Epithelial cell of proximal tubule (primary cell): ENCODE measurements around the gene CADM1. TPM values are rescaled to one million over a fixed set of nuclear protein-coding genes. Genes with fewer than 3 reads are reported as not detected.

Experiments used
- DNase-seq: peaks from one replicate; pipeline ENCODE4 v3.0.0-alpha.2; 2011; ENCODE audit warnings: low read depth
- H3K4me3 ChIP-seq: 2 replicates; pipeline ENCODE4 v1.5.1; 2011; ENCODE audit warnings: low read depth, mild to moderate bottlenecking, low read length
- total RNA-seq: library from RNA; depleted of rRNA; stranded (reverse); fragments of >200 nt; gene quantifications from 2 replicates; pipeline ENCODE4 v1.2.3, GENCODE V29; 2015
- TF ChIP-seq, protein P1 (sequence below): conservative IDR thresholded peaks from 2 replicates; pipeline ENCODE4 v1.5.1; 2012; ENCODE audit warnings: low read depth, mild to moderate bottlenecking, low read length

CADM1 gene
- total RNA-seq, 1 donor from 2014 or later = 21.3 TPM

DNA sequence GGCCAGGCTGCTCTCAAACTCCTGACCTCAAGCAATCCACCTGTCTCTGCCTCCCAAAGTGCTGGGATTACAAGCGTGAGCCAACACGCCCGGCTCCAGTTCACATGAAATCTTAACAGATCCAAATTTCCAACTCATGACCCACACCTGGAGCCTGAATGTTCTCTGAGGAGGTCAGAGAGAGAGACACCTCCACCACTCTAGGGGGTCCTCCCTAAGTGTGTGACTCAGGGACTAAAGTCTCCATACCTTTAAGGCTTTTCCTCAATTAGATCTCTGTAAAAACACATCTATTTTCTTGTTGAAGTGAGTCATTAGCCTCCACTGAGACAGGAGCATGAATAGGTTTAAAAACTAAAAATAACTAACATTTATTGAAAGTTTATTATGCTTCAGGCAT, 376.4 kb downstream of the CADM1 start:
- DNase-seq = no peak
- no peak overlapping the region for H3K4me3 ChIP-seq
- TF ChIP-seq, protein P1, sequence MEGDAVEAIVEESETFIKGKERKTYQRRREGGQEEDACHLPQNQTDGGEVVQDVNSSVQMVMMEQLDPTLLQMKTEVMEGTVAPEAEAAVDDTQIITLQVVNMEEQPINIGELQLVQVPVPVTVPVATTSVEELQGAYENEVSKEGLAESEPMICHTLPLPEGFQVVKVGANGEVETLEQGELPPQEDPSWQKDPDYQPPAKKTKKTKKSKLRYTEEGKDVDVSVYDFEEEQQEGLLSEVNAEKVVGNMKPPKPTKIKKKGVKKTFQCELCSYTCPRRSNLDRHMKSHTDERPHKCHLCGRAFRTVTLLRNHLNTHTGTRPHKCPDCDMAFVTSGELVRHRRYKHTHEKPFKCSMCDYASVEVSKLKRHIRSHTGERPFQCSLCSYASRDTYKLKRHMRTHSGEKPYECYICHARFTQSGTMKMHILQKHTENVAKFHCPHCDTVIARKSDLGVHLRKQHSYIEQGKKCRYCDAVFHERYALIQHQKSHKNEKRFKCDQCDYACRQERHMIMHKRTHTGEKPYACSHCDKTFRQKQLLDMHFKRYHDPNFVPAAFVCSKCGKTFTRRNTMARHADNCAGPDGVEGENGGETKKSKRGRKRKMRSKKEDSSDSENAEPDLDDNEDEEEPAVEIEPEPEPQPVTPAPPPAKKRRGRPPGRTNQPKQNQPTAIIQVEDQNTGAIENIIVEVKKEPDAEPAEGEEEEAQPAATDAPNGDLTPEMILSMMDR = no peak

DNA sequence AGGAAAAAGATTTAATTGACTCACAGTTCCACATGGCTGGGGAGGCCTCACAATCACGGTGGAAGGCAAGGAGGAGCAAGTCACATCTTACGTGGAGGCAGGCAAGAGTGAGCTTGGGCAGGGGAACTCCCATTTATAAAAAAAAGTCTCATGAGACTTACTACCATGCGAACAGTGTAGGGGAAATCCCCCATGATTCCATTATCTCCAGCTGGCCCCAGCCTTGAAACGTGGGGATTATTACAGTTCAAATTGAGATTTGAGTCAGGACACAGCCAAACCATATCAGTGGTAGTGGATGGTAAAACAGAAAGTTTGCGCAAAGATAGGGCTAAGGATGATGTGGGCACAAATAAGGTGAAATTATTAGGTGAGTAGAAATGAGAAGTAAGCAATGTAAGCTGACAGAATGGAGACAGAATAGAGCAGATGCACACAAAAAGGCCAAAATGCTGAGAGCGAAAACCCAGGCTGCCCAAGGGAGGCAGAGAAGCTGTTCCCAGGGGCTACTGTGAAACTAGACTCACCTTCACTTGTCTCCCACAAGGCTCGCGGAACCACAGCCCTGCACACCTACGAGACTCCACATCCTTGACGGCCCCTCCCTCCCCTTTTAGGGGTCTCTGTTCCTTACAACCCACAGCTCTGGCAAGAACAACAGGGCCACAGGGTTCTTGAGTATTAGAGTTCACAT, 377.6 kb downstream of the CADM1 start:
- no peak overlapping the region for H3K4me3 ChIP-seq
- TF ChIP-seq, protein P1 = no peak
- no peak for DNase-seq

DNA sequence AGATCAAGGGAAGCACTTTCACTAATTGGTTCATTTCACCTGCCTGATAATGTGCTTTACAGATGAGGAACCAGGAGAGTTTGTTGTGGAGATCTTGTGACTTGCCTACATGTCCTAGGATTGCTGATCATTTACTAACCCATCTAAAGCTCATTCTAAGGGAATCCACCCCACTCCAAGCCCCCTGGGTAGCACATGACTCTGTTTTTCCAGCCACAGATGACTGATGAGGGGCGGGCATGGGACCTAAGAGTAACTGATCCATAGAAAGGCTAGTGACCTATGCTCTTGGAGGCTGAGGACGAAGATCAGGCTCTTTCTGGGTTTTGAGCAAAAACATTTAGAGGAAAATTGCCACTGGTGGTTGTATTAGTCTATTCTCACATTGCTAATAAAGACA, 378.1 kb downstream of the CADM1 start:
- TF ChIP-seq, protein P1 = no peak
- DNase-seq = peak; percentile 41
- no peak overlapping the region for H3K4me3 ChIP-seq

DNA sequence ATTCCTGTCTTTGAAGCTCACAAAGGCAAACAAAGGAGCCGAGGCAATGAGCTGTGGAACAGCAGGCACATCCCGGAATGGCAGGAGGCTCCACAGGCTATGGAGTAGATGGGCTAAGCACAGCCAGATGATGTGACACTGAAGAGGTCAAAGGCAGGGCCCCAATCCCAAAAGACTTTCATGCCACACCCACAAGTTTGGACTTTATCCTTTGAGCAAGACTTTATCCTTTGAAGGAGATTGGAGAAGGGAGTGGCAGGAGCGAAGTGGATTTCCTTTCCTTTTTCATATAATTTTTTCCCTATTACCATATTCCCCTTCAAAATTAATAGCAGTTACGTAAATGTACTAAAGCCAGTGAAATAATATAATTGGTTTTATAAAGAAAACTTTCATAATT, 379.4 kb downstream of the CADM1 start:
- H3K4me3 ChIP-seq = no peak overlapping the region
- TF ChIP-seq, protein P1 = no peak
- no peak for DNase-seq

DNA sequence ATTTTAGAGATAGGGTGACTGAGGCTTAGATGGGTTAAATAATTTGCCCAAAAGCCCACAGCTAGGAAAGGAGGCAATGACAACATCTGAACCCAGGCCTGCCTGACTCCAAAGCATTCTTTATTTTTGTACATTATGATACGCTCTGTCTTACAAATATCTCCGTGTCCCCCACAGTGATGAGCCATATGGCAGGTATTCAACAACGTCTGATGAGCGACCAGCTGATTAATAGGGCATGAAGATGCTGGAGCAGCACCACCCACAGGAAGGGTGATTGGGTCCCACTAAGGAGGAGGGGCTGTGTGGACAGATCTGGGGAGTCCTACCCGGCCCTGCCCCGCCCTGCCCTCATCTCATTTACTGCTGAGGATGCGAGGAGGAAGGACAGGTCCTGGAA, 380.6 kb downstream of the CADM1 start:
- no peak overlapping the region for H3K4me3 ChIP-seq
- no peak for DNase-seq
- TF ChIP-seq, protein P1 = no peak

DNA sequence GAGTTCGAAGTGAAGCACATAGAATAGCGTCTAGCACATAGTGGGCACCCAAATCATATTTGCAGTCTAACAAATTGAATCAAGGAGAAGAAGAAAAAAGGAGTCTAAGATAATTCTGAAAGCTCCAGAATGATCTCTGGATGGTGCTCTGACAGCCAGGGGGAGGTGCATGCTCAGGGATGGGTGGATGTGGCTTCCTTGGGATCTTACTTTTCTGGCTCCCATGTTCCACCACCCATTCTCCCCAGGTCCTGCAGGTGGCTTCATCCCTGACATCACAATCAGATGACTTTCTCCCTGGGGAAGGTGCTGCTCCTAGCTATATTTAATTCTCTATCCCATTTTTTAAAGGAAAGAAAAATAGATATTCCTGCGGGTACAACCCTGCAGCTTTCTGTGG, 381.9 kb downstream of the CADM1 start:
- H3K4me3 ChIP-seq = no peak overlapping the region
- TF ChIP-seq, protein P1 = no peak
- no peak for DNase-seq
